GM21515 (cell line): Measurements from ENCODE around the gene ZMIZ1.

Experiments used
- ATAC-seq: cut with Tn5 transposase; IDR thresholded peaks from one replicate; pipeline ENCODE4 v1.9.1; 2021; ENCODE audit not compliant: unreplicated experiment

Gene ZMIZ1

DNA sequence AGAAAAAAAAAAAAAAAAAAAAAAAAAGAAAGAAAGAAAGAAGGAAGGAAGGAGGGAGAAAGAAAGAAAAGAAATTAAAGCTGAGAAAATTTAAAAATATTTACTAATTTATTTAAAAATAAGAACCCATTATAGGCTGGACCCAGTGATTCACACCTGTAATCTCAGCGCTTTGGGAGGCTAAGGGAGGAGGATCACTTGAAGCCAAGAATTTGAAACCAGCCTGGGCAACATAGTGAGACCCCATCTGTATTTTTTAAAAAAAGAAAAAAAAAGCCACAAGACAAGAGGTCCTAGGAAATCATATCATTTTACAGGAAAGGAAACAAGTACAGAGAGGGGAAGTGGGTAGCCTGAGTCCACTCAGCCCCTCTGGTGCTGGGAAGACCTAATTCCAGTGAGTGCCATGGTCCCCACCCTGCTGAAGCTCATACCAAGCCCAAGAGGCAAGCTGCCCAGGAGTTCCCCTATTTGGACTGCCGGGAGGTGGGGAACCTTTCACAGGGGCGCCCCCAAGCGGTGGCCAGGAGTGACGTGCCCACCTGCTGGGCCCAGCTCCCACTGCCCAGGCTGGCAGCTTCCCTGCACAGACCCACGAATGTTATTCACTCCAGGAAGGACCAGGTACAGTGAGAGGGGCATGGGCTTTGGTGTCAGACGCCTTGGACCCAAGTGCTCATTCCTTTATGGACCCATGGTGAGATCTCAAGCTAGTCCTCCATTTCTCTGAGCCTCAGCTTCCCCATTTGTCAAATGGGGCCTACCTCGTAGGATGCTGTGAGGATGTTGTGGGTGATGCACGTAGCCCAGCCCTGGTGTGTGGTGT, 133.6 kb downstream of the ZMIZ1 start:
- ATAC-seq, result no peak

- ATAC-seq, result no peak
Measured at GRCh38 chr10:79203014-79203644, 134.4 kb downstream of the ZMIZ1 start.

DNA sequence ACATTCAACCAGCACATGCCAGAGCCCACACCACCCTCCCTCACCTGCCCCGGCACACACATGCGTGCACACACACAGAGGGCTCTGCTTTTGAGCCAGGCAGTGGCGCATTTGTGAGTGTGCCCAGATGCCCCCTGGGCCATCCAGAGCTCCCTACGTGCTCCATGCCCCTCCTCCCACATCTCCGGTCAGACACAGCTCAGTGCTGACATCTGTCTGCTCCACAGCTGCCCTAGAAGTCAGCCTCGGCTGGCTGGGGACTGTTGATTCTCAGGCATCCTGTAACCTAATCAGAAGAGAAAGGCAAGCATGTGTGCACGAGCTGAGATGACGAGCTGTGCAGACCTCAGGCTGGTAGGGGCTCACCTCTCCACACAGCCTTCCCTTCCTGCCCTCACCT, 135.1 kb downstream of the ZMIZ1 start:
- ATAC-seq, result no peak

DNA sequence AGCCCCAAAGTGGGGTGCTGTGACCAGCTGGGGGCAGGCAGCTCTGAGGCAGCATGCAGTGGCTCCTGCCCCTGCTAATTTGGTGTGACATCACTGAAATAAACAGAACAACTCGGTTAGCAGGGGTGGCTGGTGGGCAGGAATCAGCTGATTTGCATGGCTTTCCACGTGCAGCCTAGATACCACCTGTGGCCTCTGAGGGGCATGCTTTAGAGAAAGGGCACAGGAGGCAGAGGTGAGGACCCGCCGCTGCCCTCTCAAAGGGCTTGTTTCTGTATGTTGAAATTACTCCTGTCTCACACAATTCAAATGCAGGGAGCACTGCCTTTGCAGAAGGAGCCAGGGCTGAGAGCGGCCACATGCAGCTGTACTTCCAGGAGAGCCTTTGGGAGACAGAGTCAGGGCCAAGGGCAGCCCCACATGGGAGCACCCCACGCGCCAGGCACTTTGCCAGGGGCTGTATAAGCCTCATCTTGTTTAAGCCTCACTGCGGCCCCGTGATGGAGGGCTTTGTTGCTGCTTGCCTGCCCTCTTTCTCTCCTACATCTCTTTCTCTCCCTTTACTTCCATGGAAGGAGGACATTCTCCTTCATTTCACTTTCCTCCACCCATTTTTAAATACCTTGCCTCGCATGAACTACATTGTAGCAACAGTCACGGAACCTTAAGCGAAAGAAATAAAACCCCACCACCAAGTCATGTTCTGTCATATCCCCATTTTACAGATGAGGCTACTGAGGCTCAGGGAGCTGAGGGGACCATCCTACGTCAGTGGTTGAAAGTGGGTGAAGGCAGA, 137.7 kb downstream of the ZMIZ1 start:
- ATAC-seq, result no peak

GRCh38 chr10:79207096-79207357, 138.3 kb downstream of the ZMIZ1 start:
- no peak for ATAC-seq

DNA sequence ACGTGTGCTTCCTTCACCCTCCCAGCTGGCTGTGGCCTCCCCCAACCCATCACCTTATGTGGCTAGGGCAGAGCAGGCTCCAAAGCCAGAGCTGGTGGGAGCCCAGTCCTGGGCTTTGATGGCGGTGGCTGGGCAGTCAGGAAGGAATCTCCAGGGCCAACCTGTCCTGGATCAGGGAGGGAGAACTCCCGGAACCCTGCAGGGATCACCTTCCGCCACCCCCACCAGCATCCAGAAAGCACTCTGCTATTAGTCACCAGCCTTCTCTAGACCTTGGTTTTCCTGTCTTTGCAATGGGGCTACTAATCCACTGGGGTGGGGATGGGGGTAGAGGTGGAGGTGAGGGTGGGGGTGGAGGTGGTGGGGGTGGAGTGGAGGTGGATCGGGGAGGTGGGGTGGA, 139.0 kb downstream of the ZMIZ1 start:
- ATAC-seq, result no peak

DNA sequence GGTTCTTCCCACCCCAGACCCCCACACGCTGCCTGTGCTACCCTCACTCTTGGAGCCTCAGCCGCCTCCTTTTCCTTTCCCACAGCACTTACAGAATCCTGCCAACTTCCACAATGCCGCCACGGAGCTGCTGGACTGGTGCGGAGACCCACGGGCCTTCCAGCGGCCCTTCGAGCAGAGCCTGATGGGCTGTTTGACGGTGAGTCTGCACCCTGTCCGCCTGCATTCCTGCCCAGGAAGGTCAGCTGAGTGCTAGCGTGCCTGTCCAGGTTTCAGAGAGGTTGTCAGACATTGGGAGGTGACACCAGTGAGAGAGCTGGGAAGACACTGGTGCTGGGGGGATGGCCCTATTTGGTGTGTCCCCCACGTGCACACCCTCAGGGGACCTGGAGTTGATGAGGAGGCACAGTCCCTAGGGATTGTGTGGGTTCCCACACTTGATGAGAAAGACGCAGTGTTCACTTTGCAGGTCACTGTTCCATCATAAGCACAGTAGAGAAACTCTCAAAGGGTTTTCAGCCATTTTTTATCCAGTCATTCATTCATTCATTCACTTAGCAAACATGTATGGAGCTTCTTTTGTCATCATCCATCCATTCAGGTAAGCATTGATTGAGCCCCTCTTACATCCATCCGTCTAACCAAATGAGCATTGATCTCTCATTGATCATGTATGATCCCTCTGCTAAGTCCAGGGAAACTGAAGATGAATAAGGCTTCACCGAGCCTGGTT, 139.7 kb downstream of the ZMIZ1 start:
- no peak for ATAC-seq

DNA sequence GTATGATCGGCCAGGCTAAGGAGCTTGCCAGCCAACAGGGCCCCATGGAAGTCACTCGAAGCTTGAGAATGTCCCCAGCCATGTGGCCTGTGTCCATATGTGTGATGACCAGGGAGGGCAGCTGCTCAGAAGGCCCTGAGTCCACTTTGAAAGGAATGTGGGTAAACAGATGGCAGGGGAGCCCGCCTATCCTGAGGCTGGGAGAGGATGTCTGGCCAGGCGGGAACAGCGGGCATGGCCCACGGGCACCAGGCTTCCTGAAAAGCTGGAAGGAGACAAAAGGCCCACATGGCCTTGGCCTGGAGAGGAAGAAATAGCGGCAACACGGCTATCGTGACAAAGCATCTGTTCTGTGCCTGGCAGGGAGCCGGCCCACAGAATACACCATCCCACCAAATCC, 140.6 kb downstream of the ZMIZ1 start:
- no peak for ATAC-seq

DNA sequence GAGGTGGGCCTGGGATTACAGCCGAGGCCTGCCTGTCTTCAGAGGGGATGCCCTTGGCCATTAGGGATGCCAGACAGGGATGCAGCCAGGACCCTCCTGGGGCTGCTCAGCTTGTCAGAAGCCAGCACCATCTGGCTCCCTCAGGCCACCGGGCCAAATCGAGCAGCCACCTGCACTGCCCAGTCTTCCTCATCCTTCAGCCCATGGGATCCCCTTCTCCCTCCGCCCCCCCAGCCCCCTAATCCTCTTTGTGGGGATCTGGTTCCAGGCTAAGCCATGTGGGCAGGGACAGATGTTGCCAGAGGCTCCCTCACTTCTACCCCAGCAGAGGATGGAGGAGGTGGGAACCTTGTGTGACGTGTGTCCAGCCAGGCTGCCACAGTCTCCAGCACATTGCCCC, 141.1 kb downstream of the ZMIZ1 start:
- ATAC-seq, result no peak

GRCh38 chr10:79210672-79211071, 141.9 kb downstream of the ZMIZ1 start:
- no peak for ATAC-seq

DNA sequence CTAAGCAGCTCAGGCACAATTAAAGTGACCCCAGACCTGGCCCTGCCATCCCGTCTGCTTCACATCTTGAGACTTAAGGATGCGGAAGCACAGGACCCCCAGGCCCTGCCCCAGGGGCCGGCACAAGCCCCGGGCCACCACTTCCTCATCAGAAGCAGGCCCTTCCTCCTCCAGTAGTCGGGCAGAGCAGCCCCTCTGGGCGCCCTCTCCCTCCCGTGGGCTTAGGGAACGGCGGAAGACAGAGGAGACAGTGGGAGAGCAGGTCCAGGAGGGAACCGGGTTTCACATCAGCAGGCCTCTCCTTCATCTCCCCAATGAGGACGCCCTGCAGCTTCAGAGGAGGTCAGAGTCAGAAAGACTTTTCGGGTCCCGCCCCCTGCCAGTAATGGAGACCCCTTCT, 142.8 kb downstream of the ZMIZ1 start:
- ATAC-seq, result no peak

GRCh38 chr10:79215531-79215930, 146.8 kb downstream of the ZMIZ1 start:
- ATAC-seq, result no peak

GRCh38 chr10:79219322-79219957, 150.7 kb downstream of the ZMIZ1 start:
- ATAC-seq, result no peak

DNA sequence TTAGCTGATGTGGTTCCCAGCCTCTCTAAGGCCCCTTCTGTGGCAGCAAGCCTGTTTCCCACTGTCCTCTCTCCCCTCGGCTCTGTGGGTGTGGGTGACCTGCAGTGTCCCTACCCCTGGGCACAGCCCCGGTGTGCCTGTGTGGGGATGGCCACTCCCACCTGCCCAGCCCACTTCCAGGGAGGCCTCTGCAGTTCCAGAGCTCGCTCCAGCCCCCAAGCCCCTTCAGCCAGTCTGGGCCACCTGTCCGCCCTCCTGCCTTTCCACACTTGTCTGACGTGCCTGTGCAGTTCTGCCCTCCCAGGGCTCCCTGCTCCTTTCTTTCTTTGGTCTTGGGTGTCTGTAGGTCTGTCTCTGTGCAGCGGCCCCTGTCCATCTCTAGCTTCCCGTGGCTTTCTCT, 151.5 kb downstream of the ZMIZ1 start:
- ATAC-seq, result no peak

DNA sequence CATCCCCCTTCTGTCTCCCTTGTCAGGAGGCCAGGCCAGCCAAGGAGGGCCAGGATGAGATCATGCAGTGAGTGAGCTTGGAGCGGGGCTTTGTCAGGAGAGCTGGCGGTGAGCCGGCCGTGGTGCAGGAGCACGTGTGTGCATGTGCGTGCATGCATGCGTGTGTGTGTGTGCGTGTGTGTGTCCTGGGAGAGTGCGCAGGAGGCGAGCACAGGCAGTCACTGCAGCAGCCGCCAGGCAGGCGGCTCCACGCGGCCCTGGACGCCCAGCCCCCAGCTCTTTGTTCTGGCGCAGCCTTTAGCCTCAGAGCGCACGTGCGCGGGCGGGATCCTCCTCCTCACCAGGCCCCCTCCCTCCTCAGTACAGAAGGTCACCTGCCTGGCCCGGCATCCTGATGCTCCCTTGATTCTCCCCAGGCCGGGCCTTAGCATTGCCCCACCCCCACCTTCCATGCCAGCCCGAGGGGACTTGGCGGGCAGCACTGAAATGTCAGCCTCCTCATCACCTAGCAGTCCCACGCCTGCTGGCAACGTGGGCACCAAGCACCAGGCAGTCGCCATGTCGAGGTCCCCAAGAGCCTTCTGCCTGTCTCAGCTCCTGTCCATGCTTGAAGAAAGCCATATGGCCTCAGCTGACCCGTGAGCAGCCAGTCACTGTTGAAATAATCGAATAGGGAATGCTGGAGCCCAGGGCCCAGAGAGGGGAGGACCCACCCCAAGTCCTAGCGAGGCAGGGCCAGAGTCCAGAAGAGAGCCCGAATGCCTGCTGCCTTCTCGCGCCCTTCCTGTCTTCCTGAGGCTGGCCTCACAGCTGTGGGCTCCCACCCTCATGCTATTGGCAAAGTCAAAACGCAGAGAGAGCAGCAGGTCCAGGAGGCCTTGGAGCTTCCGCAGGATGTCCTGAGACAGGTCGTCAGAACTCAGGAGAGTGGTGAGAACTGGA, 152.6 kb downstream of the ZMIZ1 start:
- ATAC-seq, result no peak

- ATAC-seq, result no peak
Measured at GRCh38 chr10:79222186-79222585, 153.4 kb downstream of the ZMIZ1 start.

DNA sequence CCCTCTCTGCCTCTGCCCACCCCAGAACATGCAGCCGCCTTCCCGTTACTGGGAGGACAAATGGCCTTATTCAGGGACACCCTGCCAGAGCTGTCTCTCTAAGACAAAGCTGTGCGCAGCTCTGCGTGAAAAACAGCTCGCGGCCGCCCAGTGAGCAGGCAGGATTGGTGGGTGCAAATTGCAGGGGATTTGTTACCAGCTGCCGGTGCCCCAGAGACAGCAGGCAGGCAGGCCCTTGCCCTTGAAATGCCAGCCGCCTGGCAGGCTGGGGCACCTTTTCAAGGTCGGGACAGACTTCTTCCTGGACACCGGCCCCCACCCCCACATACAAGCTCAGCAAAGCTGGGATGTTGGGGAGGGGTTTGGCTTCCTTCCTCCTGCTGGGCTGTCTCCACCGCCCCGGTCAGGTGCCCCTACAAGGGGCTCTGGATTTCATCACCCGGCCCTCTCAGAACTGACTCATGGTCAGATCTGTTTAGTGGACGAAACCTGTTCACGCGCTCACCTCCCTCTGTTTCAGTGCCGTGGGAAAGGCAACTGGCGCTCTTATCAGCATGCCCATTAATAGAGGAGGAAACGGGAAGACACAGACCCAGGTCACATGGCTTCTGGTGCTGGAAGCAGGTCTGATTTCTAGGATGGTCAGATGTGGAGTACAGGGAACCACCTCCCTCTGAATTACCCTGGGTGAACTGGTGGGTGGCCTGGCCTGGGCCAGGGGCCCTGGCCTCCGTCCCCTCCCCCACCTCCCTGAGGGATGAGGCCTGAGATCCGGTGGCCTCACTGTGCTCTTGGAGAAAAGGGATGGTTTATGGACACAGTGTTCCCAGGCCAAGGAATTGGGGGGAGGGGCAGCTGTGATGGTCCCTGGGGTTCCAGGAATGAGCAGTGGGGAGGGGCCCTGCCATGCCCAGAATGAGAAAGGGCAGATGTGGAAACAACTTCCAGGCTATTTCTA, 154.6 kb downstream of the ZMIZ1 start:
- no peak for ATAC-seq

GRCh38 chr10:79224263-79224949, 155.6 kb downstream of the ZMIZ1 start:
- ATAC-seq, result no peak
